Measurements from ENCODE around the gene TMEM52. TPM values are rescaled to one million over a fixed set of nuclear protein-coding genes. Genes with fewer than 3 reads are reported as not detected.
A peak's percentile ranks its signal among the peaks of the same experiment; 100 is the strongest.

TMEM52 gene
- total and polyA plus RNA-seq, 2 of the 13 experiments (the other 11 are each of a cell fraction or from before 2014, with no cell fraction given) = 13.2 to 18.7 TPM

DNA sequence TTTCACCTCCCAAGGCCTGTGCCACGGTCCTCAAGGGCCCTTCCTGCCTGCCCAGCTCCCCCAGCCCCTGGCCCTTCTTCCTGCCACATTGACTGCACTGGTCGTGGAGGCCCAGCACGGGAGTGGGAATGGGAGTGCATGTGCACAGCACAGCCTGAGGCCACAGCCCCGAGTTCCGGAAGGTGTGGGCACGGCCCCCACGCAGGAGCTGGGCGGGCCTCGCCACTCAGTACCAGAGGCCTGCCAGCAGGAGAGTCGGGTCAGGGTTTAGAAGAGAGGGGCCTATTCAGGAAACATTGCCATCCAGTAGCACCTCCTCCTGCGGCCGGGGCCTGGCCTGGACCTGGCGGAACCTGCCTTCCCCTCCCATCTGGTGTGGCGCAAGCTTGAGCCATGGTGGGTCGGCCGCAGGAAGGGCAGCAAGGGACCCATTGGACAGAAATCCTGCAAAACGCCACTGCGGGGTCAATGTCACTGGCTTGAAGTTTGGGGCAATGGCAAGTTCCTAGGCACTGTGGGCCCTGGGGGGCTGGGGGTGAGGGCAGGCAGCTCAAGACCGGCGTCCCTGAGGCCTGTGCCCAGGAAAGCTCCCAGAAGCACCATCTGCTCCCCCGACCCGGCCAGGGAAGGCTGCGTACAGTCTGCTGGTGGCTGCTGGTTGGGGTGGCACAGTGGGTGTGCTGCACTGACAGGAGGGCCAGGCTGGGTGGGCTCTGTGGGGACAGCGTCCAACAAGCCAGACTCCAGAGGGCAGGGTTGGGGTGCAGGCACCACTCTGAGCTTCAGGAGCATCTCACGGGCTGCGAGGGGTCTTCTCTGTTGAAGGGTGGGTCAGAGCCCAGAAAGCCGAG is 1.8 kb upstream of the TMEM52 start (continued):
- TF ChIP-seq TARDBP (CRISPR knock-in tag; IDR thresholded peaks at IDR 0.05) (no peak; the same call in 1 of the 2 replicates), MTA1 (CRISPR knock-in tag; IDR thresholded peaks at IDR 0.05; ENCODE audit: borderline replicate concordance) (peak; percentile 76; the same call in 1 of the 2 replicates), U2AF2 (IDR thresholded peaks at IDR 0.05; ENCODE audit: low read depth, low read length) (no peak), CAMTA2 (CRISPR knock-in tag; IDR thresholded peaks at IDR 0.05; ENCODE audit: borderline replicate concordance) (no peak), ZNF558 (CRISPR knock-in tag; IDR thresholded peaks at IDR 0.05; ENCODE audit: borderline replicate concordance) (peak; percentile 87; the same call in 1 of the 2 replicates), PHF5A (CRISPR knock-in tag; IDR thresholded peaks at IDR 0.05; ENCODE audit: low read depth, unreplicated experiment) (peak; percentile 41), ZNF468 (CRISPR knock-in tag; IDR thresholded peaks at IDR 0.05) (no peak), FLYWCH1 (CRISPR knock-in tag; IDR thresholded peaks at IDR 0.05) (no peak), KAT2B (IDR thresholded peaks at IDR 0.05; ENCODE audit: borderline replicate concordance, low read depth, low read length) (no peak), ARNTL (CRISPR knock-in tag; IDR thresholded peaks at IDR 0.05) (peak; percentile 29; the same call in 1 of the 2 replicates), ETV6 (CRISPR knock-in tag; conservative IDR thresholded peaks at IDR 0.05) (no peak; the same call in 1 of the 2 replicates)
- TF ChIP-seq, protein P1, sequence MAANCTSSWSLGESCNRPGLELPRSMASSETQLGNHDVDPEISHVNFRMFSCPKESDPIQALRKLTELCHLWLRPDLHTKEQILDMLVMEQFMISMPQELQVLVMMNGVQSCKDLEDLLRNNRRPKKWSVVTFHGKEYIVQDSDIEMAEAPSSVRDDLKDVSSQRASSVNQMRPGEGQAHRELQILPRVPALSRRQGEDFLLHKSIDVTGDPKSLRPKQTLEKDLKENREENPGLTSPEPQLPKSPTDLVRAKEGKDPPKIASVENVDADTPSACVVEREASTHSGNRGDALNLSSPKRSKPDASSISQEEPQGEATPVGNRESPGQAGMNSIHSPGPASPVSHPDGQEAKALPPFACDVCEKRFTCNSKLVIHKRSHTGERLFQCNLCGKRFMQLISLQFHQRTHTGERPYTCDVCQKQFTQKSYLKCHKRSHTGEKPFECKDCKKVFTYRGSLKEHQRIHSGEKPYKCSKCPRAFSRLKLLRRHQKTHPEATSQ (CRISPR knock-in tag; IDR thresholded peaks at IDR 0.05; ENCODE audit: borderline replicate concordance) = no peak
- TF ChIP-seq, protein P2, sequence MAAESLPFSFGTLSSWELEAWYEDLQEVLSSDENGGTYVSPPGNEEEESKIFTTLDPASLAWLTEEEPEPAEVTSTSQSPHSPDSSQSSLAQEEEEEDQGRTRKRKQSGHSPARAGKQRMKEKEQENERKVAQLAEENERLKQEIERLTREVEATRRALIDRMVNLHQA (CRISPR knock-in tag; IDR thresholded peaks at IDR 0.05) = no peak
- TF ChIP-seq, protein P3, sequence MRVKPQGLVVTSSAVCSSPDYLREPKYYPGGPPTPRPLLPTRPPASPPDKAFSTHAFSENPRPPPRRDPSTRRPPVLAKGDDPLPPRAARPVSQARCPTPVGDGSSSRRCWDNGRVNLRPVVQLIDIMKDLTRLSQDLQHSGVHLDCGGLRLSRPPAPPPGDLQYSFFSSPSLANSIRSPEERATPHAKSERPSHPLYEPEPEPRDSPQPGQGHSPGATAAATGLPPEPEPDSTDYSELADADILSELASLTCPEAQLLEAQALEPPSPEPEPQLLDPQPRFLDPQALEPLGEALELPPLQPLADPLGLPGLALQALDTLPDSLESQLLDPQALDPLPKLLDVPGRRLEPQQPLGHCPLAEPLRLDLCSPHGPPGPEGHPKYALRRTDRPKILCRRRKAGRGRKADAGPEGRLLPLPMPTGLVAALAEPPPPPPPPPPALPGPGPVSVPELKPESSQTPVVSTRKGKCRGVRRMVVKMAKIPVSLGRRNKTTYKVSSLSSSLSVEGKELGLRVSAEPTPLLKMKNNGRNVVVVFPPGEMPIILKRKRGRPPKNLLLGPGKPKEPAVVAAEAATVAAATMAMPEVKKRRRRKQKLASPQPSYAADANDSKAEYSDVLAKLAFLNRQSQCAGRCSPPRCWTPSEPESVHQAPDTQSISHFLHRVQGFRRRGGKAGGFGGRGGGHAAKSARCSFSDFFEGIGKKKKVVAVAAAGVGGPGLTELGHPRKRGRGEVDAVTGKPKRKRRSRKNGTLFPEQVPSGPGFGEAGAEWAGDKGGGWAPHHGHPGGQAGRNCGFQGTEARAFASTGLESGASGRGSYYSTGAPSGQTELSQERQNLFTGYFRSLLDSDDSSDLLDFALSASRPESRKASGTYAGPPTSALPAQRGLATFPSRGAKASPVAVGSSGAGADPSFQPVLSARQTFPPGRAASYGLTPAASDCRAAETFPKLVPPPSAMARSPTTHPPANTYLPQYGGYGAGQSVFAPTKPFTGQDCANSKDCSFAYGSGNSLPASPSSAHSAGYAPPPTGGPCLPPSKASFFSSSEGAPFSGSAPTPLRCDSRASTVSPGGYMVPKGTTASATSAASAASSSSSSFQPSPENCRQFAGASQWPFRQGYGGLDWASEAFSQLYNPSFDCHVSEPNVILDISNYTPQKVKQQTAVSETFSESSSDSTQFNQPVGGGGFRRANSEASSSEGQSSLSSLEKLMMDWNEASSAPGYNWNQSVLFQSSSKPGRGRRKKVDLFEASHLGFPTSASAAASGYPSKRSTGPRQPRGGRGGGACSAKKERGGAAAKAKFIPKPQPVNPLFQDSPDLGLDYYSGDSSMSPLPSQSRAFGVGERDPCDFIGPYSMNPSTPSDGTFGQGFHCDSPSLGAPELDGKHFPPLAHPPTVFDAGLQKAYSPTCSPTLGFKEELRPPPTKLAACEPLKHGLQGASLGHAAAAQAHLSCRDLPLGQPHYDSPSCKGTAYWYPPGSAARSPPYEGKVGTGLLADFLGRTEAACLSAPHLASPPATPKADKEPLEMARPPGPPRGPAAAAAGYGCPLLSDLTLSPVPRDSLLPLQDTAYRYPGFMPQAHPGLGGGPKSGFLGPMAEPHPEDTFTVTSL (CRISPR knock-in tag; IDR thresholded peaks at IDR 0.05; ENCODE audit: borderline replicate concordance) = no peak
- TF ChIP-seq, protein P4, sequence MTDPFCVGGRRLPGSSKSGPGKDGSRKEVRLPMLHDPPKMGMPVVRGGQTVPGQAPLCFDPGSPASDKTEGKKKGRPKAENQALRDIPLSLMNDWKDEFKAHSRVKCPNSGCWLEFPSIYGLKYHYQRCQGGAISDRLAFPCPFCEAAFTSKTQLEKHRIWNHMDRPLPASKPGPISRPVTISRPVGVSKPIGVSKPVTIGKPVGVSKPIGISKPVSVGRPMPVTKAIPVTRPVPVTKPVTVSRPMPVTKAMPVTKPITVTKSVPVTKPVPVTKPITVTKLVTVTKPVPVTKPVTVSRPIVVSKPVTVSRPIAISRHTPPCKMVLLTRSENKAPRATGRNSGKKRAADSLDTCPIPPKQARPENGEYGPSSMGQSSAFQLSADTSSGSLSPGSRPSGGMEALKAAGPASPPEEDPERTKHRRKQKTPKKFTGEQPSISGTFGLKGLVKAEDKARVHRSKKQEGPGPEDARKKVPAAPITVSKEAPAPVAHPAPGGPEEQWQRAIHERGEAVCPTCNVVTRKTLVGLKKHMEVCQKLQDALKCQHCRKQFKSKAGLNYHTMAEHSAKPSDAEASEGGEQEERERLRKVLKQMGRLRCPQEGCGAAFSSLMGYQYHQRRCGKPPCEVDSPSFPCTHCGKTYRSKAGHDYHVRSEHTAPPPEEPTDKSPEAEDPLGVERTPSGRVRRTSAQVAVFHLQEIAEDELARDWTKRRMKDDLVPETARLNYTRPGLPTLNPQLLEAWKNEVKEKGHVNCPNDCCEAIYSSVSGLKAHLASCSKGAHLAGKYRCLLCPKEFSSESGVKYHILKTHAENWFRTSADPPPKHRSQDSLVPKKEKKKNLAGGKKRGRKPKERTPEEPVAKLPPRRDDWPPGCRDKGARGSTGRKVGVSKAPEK (CRISPR knock-in tag; IDR thresholded peaks at IDR 0.05; ENCODE audit: borderline replicate concordance) = no peak
